SK-N-SH (cell line): Measurements from ENCODE around the gene POU6F2. TPM values are rescaled to one million over a fixed set of nuclear protein-coding genes. Genes with fewer than 3 reads are reported as not detected.
A peak's percentile ranks its signal among the peaks of the same experiment; 100 is the strongest.

Experiments
- CTCF ChIA-PET: fragments of 300-600, 350-600 bp; formaldehyde crosslinking; extraction: SDS; loops from one replicate; lab custom pipeline; 2021; lab: Yijun Ruan, JAX
- POLR2A ChIA-PET: fragments of 350-600 bp; sonication (Branson Sonifier 250); formaldehyde crosslinking; extraction: SDS; loops from one replicate; lab custom pipeline; 2020; ENCODE audit warnings: antibody characterized with exemption, inconsistent platforms; lab: Yijun Ruan, JAX
- DNase-seq: peaks from one replicate; pipeline ENCODE4 v3.0.0; 2012
- H2AFZ ChIP-seq: fragments of 200-600 bp; sonication (generic); 2 replicates; pipeline ENCODE4 v1.8.1; 2016; ENCODE audit warnings: antibody characterized with exemption, mild to moderate bottlenecking, low read depth
- H3F3A ChIP-seq: fragments of 200-600 bp; sonication (generic); replicated peaks from 2 replicates; pipeline ENCODE3; 2016; ENCODE audit warnings: antibody characterized with exemption, mild to moderate bottlenecking; ENCODE audit not compliant: insufficient read depth
- H3K27ac ChIP-seq, 2 experiments: fragments of 200-500 bp in 1 of 2; fragments of 200-600 bp in 1 of 2; sonication (Bioruptor generic) in 1 of 2; sonication (generic), shearing (Covaris generic) in 1 of 2; 2 replicates each; pipeline versions ENCODE4 v1.5.1 to v1.6.1; 2014 to 2016; ENCODE audit warnings: low read depth in 2 of 2, inconsistent platforms in 1 of 2, low read length in 1 of 2, mild to moderate bottlenecking in 1 of 2, mixed read lengths in 1 of 2
- H3K27me3 ChIP-seq: fragments of 200-600 bp; sonication (generic), shearing (Covaris generic); 2 replicates; pipeline ENCODE4 v1.6.1; 2016; ENCODE audit warnings: mixed run types; ENCODE audit not compliant: insufficient read depth
- H3K36me3 ChIP-seq, 2 experiments: fragments of 200-500 bp in 1 of 2; fragments of 200-600 bp in 1 of 2; sonication (Bioruptor generic) in 1 of 2; sonication (generic) in 1 of 2; replicated peaks in 1 of 2; 2 replicates each; pipeline versions ENCODE3 to v1.5.1; 2014 to 2016; ENCODE audit warnings: low read length in 1 of 2, mild to moderate bottlenecking in 1 of 2; ENCODE audit not compliant: insufficient read depth in 2 of 2, control insufficient read depth in 1 of 2
- H3K4me1 ChIP-seq, 2 experiments: fragments of 200-500 bp in 1 of 2; fragments of 200-600 bp in 1 of 2; sonication (Bioruptor generic) in 1 of 2; sonication (generic), shearing (Covaris generic) in 1 of 2; 2 replicates each; pipeline versions ENCODE4 v1.5.1 to v1.6.1; 2014 to 2016; ENCODE audit warnings: low read depth in 1 of 2, low read length in 1 of 2, mixed run types in 1 of 2; ENCODE audit not compliant: insufficient read depth in 2 of 2, control insufficient read depth in 1 of 2
- H3K4me2 ChIP-seq: fragments of 200-600 bp; sonication (generic), shearing (Covaris generic); 2 replicates; pipeline ENCODE4 v1.6.1; 2017; ENCODE audit warnings: mixed run types
- H3K4me3 ChIP-seq, 2 experiments: fragments of 200-500 bp in 1 of 2; fragments of 200-600 bp in 1 of 2; sonication (Bioruptor generic) in 1 of 2; sonication (generic), shearing (Covaris generic) in 1 of 2; 2 replicates each; pipeline versions ENCODE4 v1.5.1 to v1.8.1; 2014 to 2016; ENCODE audit warnings: low read depth in 2 of 2, inconsistent platforms in 1 of 2, low read length in 1 of 2, mild to moderate bottlenecking in 1 of 2, mixed read lengths in 1 of 2, moderate library complexity in 1 of 2
- H3K79me2 ChIP-seq: fragments of 200-600 bp; sonication (generic); 2 replicates; pipeline ENCODE4 v1.8.1; 2017; ENCODE audit warnings: mild to moderate bottlenecking; ENCODE audit not compliant: insufficient read depth
- H3K9ac ChIP-seq: fragments of 200-600 bp; sonication (generic); 2 replicates; pipeline ENCODE4 v1.6.1; 2017; ENCODE audit warnings: mixed run types
- H3K9me2 ChIP-seq: fragments of 200-600 bp; sonication (generic); 2 replicates; pipeline ENCODE4 v1.6.1; 2017; ENCODE audit warnings: mixed run types
- H3K9me3 ChIP-seq: fragments of 200-600 bp; sonication (generic); 2 replicates; pipeline ENCODE4 v1.6.1; 2017; ENCODE audit warnings: mixed run types, mild to moderate bottlenecking, moderate library complexity
- H4K20me1 ChIP-seq: fragments of 200-600 bp; sonication (generic); 2 replicates; pipeline ENCODE4 v1.6.1; 2017; ENCODE audit warnings: mild to moderate bottlenecking, mixed run types; ENCODE audit not compliant: insufficient read depth
- JUND ChIP-seq: IDR thresholded peaks from 2 replicates; pipeline ENCODE4 v1.4.0; 2012
- NFIC ChIP-seq: IDR thresholded peaks from 2 replicates; pipeline ENCODE4 v1.4.0; 2012; ENCODE audit warnings: borderline replicate concordance
- NRF1 ChIP-seq: IDR thresholded peaks from 2 replicates; pipeline ENCODE4 v1.6.1; 2012; ENCODE audit warnings: low read depth, mild to moderate bottlenecking, low read length
- RCOR1 ChIP-seq: fragments of 150-350 bp; IDR thresholded peaks from 2 replicates; pipeline ENCODE4 v1.6.1; 2017; ENCODE audit warnings: antibody characterized with exemption, low read length
- WGBS: methylation state at CpG from one replicate; pipeline ENCODE4 v1.1.6; 2017; ENCODE audit warnings: low lambda C conversion rate; 5-methylcytosine and 5-hydroxymethylcytosine counted together
- polyA plus RNA-seq, 3 experiments: library from polyadenylated mRNA; depleted of rRNA; stranded (reverse); fragments of >200 nt; gene quantifications; 2 replicates each; pipeline ENCODE4 v1.2.3, GENCODE V29; 2012
- TF ChIP-seq, protein P1 (sequence below): IDR thresholded peaks from 2 replicates; pipeline ENCODE4 v1.6.1; 2012; ENCODE audit warnings: mild to moderate bottlenecking, low read depth, low read length, moderate library complexity
- TF ChIP-seq, protein P2 (sequence below): fragments of 200-600 bp; sonication (generic); IDR thresholded peaks from 2 replicates; pipeline ENCODE4 v1.6.1; 2017; ENCODE audit warnings: antibody characterized with exemption, mild to moderate bottlenecking, moderate library complexity

Gene POU6F2
- polyA plus RNA-seq, 1 of the 3 experiments (the other 2 are of a cell fraction) = under 0.01 TPM

- Histone ChIP-seq H4K20me1 (no peaks in the 10 kb centered on the region), H3K4me3 (peak overlapping the region; percentile 49 to 65), H3K4me1 (peaks cover 0 to 7% of the 10 kb centered on the region in 2 experiments; a peak in 1 of 4 replicates), H3K9me3 (no peaks in the 10 kb centered on the region), H3K9me2 (no peaks in the 10 kb centered on the region), H2AFZ (peak overlapping the region; percentile 83), H3F3A (peaks cover 4% of the 10 kb centered on the region), H3K4me2 (peak overlapping the region; percentile 85), H3K79me2 (no peaks in the 10 kb centered on the region), H3K27me3 (peaks cover 52% of the 10 kb centered on the region; the same call in 1 of the 2 replicates), H3K36me3 (no peaks in the 10 kb centered on the region), H3K27ac (no peak overlapping the region), H3K9ac (no peak overlapping the region)
- TF ChIP-seq JUND = no peak
- no peak for TF ChIP-seq NRF1
- TF ChIP-seq, protein P1, sequence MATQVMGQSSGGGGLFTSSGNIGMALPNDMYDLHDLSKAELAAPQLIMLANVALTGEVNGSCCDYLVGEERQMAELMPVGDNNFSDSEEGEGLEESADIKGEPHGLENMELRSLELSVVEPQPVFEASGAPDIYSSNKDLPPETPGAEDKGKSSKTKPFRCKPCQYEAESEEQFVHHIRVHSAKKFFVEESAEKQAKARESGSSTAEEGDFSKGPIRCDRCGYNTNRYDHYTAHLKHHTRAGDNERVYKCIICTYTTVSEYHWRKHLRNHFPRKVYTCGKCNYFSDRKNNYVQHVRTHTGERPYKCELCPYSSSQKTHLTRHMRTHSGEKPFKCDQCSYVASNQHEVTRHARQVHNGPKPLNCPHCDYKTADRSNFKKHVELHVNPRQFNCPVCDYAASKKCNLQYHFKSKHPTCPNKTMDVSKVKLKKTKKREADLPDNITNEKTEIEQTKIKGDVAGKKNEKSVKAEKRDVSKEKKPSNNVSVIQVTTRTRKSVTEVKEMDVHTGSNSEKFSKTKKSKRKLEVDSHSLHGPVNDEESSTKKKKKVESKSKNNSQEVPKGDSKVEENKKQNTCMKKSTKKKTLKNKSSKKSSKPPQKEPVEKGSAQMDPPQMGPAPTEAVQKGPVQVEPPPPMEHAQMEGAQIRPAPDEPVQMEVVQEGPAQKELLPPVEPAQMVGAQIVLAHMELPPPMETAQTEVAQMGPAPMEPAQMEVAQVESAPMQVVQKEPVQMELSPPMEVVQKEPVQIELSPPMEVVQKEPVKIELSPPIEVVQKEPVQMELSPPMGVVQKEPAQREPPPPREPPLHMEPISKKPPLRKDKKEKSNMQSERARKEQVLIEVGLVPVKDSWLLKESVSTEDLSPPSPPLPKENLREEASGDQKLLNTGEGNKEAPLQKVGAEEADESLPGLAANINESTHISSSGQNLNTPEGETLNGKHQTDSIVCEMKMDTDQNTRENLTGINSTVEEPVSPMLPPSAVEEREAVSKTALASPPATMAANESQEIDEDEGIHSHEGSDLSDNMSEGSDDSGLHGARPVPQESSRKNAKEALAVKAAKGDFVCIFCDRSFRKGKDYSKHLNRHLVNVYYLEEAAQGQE = no peak
- TF ChIP-seq RCOR1 = no peak
- TF ChIP-seq NFIC = no peak
- peak; percentile 33 for DNase-seq
- POLR2A ChIA-PET = no interaction called here
- WGBS = 8% methylated on average over 25 of the region's 25 CpGs
- CTCF ChIA-PET = interaction anchor here (0.6 to 1.3 kb wide), 3 partner anchors 33 to 160 kb away, joined by 3 to 4 read pairs (median 3); no protein-coding TSS in a partner anchor
Observed at GRCh38 chr7:39413636-39414223, 436.0 kb downstream of the POU6F2 start.

GRCh38 chr7:39414224-39415035, 436.7 kb downstream of the POU6F2 start:
- Histone ChIP-seq H4K20me1 (no peaks in the 10 kb centered on the region), H2AFZ (peak overlapping the region; percentile 83), H3K9me3 (no peaks in the 10 kb centered on the region), H3K36me3 (no peaks in the 10 kb centered on the region), H3K9ac (no peak overlapping the region), H3K4me1 (peaks cover 0 to 7% of the 10 kb centered on the region in 2 experiments; a peak in 1 of 4 replicates), H3K9me2 (no peaks in the 10 kb centered on the region), H3K27me3 (peaks cover 47% of the 10 kb centered on the region; the same call in 1 of the 2 replicates), H3F3A (peaks cover 4% of the 10 kb centered on the region), H3K4me2 (peak overlapping the region; percentile 85), H3K4me3 (peak overlapping the region; percentile 49 to 65), H3K79me2 (no peaks in the 10 kb centered on the region), H3K27ac (no peak overlapping the region)
- 3% methylated on average over 28 of the region's 40 CpGs for WGBS
- ChIA-PET CTCF (interaction anchor here (0.7 to 1.3 kb wide), 3 partner anchors 32 to 748 kb away, joined by 3 to 4 read pairs (median 3); no protein-coding TSS in a partner anchor), POLR2A (no interaction called here)
- TF ChIP-seq, protein P1 = no peak
- TF ChIP-seq, protein P2, sequence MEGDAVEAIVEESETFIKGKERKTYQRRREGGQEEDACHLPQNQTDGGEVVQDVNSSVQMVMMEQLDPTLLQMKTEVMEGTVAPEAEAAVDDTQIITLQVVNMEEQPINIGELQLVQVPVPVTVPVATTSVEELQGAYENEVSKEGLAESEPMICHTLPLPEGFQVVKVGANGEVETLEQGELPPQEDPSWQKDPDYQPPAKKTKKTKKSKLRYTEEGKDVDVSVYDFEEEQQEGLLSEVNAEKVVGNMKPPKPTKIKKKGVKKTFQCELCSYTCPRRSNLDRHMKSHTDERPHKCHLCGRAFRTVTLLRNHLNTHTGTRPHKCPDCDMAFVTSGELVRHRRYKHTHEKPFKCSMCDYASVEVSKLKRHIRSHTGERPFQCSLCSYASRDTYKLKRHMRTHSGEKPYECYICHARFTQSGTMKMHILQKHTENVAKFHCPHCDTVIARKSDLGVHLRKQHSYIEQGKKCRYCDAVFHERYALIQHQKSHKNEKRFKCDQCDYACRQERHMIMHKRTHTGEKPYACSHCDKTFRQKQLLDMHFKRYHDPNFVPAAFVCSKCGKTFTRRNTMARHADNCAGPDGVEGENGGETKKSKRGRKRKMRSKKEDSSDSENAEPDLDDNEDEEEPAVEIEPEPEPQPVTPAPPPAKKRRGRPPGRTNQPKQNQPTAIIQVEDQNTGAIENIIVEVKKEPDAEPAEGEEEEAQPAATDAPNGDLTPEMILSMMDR = peak; percentile 32
- peak; percentile 77 for DNase-seq
